Measurements from ENCODE around the gene ADRA2B.

The ADRA2B gene

GRCh38 chr2:96103761-96104486 is 12.4 kb downstream of the ADRA2B start:
- no peak for TF ChIP-seq CTCF (IDR thresholded peaks at IDR 0.05; ENCODE audit: low read depth, low read length, missing control alignments)
- Histone ChIP-seq H3K4me3 (ENCODE audit: low read depth, low read length) (no peak overlapping the region), H3K27me3 (replicated peaks) (no peaks in the 10 kb centered on the region), H3K36me3 (replicated peaks) (no peaks in the 10 kb centered on the region), H3K27ac (no peak overlapping the region)
- in situ Hi-C loops (cut with HindIII; ENCODE audit: low pct_ligation_motif_present, low sequenced_read_pairs) = no loop called here
- no peak for DNase-seq

- no peaks in the 10 kb centered on the region for H3K27me3 ChIP-seq (replicated peaks)
- H3K36me3 ChIP-seq (replicated peaks) = no peaks in the 10 kb centered on the region
- no peak overlapping the region for H3K27ac ChIP-seq
- TF ChIP-seq CTCF (IDR thresholded peaks at IDR 0.05; ENCODE audit: low read depth, low read length, missing control alignments) = no peak
- in situ Hi-C loops (cut with HindIII; ENCODE audit: low pct_ligation_motif_present, low sequenced_read_pairs) = no loop called here
- H3K4me3 ChIP-seq (ENCODE audit: low read depth, low read length) = no peak overlapping the region
- DNase-seq = no peak
These were observed 13.2 kb downstream of the ADRA2B start for GRCh38 chr2:96103187-96103601.

DNA sequence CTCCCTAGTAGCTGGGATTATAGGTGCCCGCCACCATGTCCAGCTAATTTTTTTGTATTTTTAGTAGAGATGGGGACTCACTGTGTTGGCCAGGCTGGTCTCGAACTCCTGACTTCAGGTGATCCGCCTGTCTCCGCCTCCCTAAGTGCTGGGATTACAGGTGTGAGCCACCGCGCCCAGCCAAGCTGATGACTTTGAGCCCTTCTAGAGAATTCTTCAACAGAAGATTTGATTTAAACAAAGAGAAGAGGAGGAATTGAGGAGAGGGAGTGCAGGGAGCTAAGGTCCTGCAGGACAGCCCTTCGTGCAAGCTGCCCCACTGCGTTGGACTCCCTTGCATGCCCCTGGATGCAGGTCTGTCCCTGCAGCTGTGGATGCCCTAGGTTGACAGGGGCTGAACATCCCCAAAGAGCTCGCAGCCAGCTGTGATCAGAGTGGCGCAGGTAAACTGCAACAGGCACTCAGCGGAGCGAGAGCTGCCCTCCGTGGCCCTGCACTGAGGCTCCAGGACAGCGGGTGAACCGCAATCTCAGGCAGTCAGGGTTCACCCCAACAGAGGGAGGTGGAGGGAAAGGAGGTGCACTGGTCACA is 13.7 kb downstream of the ADRA2B start:
- TF ChIP-seq CTCF (IDR thresholded peaks at IDR 0.05; ENCODE audit: low read depth, low read length, missing control alignments) = no peak
- H3K27ac ChIP-seq = no peak overlapping the region
- no peaks in the 10 kb centered on the region for H3K27me3 ChIP-seq (replicated peaks)
- no peak for DNase-seq
- H3K36me3 ChIP-seq (replicated peaks) = no peaks in the 10 kb centered on the region
- no peak overlapping the region for H3K4me3 ChIP-seq (ENCODE audit: low read depth, low read length)
- in situ Hi-C loops (cut with HindIII; ENCODE audit: low pct_ligation_motif_present, low sequenced_read_pairs) = no loop called here

DNA sequence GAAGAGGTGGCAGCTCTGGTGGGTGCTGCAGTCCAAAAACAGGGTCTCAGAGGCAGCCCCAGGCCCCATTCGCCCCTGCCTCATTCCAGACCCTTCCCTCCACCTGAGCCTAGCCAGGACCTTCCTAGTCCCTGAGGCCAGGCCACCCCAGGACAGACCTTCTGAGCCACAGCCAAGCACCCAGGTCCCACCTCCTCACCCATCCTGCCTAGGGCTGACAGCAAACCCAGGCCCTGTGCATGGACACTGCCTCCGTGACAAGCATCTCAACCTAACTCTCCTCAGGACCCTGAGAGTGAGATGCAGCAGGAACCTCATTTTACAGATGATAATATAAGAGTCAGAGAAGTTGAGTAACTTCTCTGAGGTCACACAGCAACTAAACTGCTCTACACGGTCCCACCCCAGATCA is 15.5 kb downstream of the ADRA2B start:
- TF ChIP-seq CTCF (IDR thresholded peaks at IDR 0.05; ENCODE audit: low read depth, low read length, missing control alignments) = no peak
- H3K27ac ChIP-seq = no peak overlapping the region
- no peaks in the 10 kb centered on the region for H3K27me3 ChIP-seq (replicated peaks)
- no peaks in the 10 kb centered on the region for H3K36me3 ChIP-seq (replicated peaks)
- no peak overlapping the region for H3K4me3 ChIP-seq (ENCODE audit: low read depth, low read length)
- in situ Hi-C loops (cut with HindIII; ENCODE audit: low pct_ligation_motif_present, low sequenced_read_pairs) = no loop called here
- DNase-seq = no peak

DNA sequence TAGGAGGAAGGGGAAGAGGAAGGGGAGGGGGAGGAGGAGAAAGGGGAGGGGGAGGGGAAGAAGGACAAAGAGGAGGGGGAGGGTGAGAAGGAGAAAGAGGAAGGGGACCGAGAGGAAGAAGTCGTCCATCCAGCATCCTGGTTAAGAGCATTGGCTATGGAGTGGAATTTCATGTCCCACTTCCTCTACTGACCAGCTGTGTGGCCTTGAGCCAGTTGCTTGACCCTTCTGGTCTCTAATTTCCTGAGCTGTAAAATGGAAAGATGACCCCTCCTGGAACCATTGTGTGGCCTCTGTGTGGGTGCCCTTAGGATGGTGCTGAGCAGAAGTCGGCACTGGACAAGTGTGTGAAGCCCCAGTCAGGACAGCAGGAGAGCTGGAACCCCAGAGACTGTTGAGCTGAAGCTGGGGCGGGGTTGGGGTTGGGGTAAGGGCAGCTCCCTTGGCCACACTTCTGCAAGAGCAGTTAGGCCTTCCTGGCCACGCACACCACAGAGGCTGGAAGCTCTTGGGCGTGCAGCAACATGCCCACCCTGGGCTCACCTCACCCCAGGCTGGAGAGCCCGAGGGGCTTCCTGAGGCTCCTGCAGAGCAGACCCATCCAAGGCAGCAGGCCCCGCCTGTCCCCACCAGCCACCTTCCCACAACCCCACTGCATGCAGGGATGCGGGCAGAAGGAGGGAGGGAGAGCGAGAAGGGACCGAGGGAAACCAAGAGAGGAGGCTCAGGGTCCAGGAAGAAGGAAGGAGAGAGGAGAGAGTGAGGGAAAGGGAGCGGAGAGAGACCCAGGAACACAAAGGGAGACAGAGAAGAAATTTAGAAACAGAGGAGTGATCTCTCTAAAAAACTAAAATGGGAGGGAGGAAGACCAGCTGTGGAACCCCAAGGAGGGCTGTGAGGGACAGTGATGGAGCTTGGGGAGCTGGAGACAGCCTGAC is 16.2 kb downstream of the ADRA2B start:
- Histone ChIP-seq H3K4me3 (ENCODE audit: low read depth, low read length) (no peak overlapping the region), H3K27me3 (replicated peaks) (no peaks in the 10 kb centered on the region), H3K36me3 (replicated peaks) (no peaks in the 10 kb centered on the region), H3K27ac (no peak overlapping the region)
- DNase-seq = no peak
- TF ChIP-seq CTCF (IDR thresholded peaks at IDR 0.05; ENCODE audit: low read depth, low read length, missing control alignments) = no peak
- in situ Hi-C loops (cut with HindIII; ENCODE audit: low pct_ligation_motif_present, low sequenced_read_pairs) = no loop called here
